HG02642 (cell line): ENCODE data around the gene PRKRIP1.
"Not testable (repeated sequence)": the region's sequence is repeated elsewhere in the genome, so short reads cannot be mapped to it uniquely, and the experiment has no call there.

Experiments used
- ATAC-seq: cut with Tn5 transposase; IDR thresholded peaks from one replicate; pipeline ENCODE4 v1.9.1; 2021; ENCODE audit warnings: mild to moderate bottlenecking; ENCODE audit not compliant: unreplicated experiment, poor library complexity

PRKRIP1 gene, protein sequence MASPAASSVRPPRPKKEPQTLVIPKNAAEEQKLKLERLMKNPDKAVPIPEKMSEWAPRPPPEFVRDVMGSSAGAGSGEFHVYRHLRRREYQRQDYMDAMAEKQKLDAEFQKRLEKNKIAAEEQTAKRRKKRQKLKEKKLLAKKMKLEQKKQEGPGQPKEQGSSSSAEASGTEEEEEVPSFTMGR

DNA sequence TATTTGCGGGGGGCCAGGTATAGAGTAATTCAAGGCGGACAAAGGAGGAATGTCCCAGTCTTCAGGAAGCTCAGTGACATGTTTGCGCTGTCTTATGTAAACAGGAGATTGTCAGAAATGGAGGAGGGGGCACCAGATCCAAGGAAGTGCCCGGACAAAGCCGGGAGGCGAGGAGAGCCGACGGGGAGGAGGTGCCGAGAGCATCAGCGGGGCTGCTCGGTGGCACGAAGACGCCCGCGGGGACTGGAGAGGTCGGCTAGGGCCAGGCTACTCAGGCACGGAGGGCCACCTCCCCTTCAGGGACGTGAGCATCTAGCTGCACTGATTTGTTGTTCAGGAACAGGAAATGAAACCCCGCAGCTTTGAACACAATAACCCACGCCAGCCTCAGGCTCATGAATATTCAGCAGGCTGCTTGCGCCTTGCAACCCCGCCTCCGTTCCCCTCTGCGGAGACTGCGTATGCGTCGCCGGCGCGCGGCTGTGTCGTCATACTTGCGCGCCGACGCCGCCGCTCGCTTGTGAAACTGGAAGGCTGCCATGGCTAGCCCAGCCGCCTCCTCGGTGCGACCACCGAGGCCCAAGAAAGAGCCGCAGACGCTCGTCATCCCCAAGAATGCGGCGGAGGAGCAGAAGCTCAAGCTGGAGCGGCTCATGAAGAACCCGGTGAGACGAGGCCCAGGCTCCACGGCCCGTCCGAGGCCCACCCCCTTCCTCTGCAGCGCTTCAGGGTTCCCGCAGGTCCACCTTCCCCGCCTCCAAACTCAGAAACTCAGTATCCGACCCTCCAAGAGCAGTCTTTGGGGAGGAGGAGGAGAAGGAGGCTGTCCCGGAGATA lies at the start of gene PRKRIP1:
PRKRIP1 (plus strand) TSS at position 491 of the 837 bp plus-strand sequence; CDS start at position 540, 49 bp downstream.
- ATAC-seq = peak; percentile 98

DNA sequence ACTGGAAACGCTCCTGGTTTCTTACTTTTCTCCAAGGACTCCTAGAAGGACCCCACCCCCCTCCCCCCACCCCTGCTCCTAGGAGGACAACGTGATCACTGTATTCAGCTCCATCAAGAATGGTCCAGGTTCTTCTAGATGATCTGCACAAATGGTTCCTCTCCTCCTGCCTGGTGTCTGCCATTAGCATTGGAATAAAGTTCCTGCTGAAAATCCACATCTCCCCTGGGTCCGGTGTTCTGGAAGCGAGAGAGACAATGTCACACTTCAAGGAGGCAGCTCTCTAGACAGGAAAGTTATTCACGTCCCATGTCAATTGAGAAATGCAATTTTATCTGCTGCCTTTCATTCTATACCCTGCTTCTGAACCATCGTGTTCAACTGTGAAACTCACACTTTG lies 49.2 kb upstream of the PRKRIP1 start:
- ATAC-seq = not testable (repeated sequence)

DNA sequence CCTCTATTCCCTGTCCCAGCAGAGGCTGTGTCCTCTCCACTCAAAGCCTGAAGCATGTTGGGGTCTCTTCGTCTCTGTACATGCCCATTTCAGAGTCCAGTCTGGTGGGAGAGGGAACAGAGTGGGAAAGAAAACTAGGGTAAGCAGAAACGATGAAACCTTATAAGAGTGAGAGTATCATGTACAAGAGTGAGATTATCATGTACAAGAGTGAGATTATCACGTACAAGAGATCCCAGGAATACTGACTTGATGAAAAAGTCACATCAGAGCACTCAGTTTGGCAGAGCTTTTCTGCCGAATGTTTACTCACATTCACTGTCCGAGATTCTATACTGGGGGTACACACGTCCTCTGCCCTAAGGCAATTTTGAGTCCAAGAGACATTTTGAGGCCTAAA lies 39.8 kb upstream of the PRKRIP1 start, which contains the start of gene SPDYE6:
SPDYE6 (minus strand) TSS at position 101 of the 400 bp plus-strand sequence. CDS start 421 bp downstream, outside the sequence.
- ATAC-seq = not testable (repeated sequence)

GRCh38 chr7:102363549-102364393 lies 32.4 kb upstream of the PRKRIP1 start:
- peak; percentile 98 for ATAC-seq

DNA sequence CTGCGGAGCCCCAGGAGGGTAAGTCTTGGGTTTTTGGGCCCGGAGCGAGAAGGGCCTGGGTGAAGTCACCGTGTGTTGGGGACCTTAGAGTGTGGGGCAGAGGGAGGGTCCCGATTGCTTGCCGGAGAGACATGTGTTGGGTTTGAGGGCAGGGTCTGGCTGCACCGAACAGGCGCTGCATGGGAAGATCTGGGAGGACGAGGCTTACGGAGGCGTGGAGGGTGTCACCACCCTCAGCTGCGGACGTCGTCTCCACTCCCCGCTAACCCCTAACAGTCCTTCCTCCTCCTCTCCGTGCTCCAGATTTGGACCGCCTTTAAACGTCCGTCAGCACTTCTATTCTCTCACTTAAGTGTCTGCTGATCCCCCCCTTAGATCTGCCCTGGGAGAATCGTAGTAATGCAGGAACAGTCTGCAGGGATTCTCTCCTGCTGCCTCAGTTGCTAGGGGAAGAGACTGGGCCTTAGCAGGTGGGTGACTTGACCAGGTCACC lies 31.7 kb upstream of the PRKRIP1 start:
- ATAC-seq = not testable (repeated sequence)

GRCh38 chr7:102365390-102365789 lies 30.8 kb upstream of the PRKRIP1 start:
- ATAC-seq = not testable (repeated sequence)

DNA sequence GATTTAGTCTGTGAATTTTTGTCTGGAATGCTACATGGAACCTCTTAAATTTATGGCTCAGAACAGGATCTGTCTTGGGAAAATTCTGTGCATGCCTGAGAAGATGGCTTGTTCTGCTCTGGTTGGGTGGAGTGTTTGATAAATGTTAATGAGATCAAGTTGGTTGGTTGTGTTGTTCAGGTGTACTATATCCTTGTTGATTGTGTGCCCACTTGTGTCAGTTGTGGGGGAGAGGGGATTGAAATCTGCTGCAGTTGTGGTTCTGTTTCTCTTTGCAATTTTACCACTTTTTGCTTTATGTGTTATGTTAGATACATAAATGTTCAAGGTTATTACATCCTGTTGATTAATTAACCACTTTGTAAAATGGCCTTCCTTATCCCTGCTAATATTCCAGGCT lies 26.1 kb upstream of the PRKRIP1 start:
- not testable (repeated sequence) for ATAC-seq

- ATAC-seq = not testable (repeated sequence)
Measured at GRCh38 chr7:102372796-102373195, 23.4 kb upstream of the PRKRIP1 start.

DNA sequence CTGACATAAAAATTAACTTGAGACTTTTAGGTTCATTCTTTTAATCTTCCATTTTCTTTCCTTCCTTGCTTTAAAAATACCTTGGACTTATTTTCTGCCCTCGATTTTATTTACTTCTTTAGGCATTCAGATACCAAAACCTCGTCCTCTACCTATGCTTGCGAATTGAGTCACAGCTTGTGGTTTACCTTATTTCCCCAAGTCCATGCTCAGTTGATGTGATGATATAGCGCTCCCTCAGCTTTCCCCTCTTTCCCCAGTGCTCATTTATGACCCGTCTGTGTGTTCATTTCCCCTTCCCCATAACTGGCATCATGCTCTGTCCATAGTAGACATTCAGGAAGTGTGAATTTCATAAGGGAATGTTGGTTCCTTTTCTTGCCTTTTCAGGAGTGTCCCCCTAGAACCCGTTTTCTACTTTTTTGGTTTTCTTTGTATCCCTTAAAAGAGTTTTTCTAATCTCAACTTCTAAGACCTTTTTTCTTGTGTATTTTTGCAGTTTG lies 19.1 kb upstream of the PRKRIP1 start:
- ATAC-seq = no peak

- not testable (repeated sequence) for ATAC-seq
Measured at GRCh38 chr7:102380837-102381236, 15.3 kb upstream of the PRKRIP1 start.

DNA sequence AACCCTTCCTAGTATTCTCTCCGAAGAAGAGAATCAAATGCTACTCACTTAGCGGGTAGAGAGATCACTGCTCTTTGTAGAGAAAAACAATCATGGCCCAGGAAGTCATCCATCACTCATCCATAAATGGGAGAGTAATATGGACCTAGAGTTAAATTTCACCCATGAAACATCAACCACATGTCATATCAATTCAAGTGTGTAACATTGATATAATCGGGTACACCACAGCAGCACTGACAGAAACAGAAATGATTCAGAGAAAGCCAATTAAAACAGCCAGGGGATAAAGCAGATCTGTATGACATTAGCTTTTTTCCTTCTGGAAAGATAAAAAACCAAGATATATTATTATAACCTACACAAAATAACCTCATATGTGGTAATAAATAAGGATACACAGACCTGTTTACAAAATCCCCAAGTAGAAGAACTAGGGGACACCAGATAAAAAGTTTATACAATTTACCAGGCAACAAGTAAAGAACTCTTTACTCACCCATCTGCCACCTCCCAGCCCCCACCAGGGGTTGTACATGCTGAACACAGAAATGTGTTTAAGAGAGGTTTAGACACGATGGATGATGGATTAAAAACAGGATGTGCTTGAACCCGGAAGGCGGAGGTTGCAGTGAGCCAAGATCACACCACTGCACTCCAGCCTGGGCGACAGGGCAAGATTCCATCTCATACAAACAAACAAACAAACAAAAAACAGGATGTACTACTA lies 14.3 kb upstream of the PRKRIP1 start:
- ATAC-seq = not testable (repeated sequence)

- no peak for ATAC-seq
Measured at GRCh38 chr7:102387064-102387463, 9.1 kb upstream of the PRKRIP1 start.

DNA sequence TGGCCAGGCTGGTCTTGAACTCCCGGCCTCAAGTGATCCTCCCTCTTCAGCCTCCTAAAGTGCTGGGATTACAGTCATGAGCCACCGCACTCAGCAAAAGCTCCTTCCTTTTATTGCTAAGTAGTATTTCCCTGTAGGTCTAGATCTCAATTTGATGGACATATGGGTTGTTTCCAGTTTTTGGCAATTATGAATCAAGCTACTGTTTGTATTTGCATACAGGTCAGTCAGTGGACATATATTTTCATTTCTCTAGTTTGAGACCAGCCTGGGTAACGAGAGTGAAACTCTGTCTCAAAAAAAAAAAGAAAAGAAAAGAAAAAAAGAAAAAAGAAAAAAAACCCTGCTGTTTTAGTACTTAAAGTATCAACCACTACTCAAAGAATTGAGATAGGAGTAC lies 6.4 kb upstream of the PRKRIP1 start:
- no peak for ATAC-seq

- no peak for ATAC-seq
Measured at GRCh38 chr7:102390697-102391484, 5.3 kb upstream of the PRKRIP1 start.

- no peak for ATAC-seq
Measured at GRCh38 chr7:102392330-102392729, 3.8 kb upstream of the PRKRIP1 start.

GRCh38 chr7:102393467-102393866 lies 2.7 kb upstream of the PRKRIP1 start:
- ATAC-seq = no peak

GRCh38 chr7:102395592-102395872 lies 631 bp upstream of the PRKRIP1 start:
- ATAC-seq = no peak

DNA sequence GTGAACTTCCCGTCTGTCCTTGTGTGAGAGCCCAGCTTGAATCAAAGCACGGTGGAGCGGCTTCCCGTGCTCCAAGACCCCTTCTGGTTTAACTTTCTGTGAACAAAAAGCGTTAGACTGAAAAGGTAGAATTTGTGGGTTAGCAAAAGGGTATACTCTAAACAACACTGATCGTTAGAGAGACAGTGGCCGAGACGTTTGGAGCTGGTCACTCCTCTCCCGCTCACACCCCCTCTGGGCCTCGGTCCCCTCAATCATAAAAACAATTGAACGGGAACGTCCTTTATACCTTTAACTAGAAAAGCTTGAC lies 502 bp downstream of the PRKRIP1 start:
- ATAC-seq = no peak

- ATAC-seq = no peak
Measured at GRCh38 chr7:102398543-102398942, 2.4 kb downstream of the PRKRIP1 start.
